ENCODE data around the gene PCIF1. TPM values are rescaled to one million over a fixed set of nuclear protein-coding genes. Genes with fewer than 3 reads are reported as not detected.

PCIF1 gene
- total RNA-seq, 1 donor from 2014 or later: 23.5 TPM

DNA sequence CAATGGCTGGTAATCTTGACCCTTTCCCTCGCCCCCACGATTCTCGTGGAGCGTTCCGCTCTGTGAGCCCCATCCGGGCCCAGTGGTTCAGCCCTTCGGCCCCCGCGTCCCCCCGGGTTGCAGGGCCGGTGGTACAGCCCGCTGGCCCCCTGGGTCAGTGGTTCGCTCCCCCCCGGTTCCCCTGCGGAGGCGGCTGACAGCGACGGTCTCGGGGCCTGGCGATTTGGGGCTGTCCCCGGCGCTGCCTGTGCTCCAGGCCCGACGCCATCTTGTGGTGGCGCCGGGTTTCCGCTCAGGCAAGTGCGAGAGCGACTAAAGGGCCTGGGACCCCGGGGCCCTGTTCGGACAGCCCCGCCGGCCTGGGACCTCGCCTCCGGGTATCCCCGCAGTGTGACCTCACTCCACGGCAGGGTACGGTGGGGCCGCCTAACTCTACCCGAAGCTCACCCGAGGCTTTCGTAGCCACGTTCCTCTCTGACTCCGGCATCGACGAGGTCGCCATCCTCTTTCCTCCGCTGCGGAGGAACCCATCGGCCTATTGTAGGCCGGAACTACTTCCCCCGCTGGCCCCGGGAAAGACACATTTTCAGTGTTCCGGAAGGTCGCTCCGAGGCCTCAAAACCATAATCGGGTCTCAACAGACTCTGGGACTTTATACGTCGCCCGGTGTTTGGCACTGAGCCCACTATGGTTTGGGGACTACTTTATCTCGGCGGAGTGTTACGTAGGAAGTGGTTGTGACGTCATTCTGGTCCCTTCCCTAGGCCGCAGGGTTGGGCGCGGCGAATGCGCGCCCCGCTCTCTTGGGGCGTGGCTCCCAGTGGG is 37.4 kb downstream of the PCIF1 start, which contains the start of gene ZNF335:
Gene ZNF335 (minus strand): TSS at position 529 of the 825 bp plus-strand sequence. CDS start 793 bp downstream, outside the sequence.
- Mint-ChIP-seq H3K4me1 (ENCODE audit: low read depth) (peaks cover 26% of the 10 kb centered on the region), H3K9me3 (ENCODE audit: low read depth) (no peaks in the 10 kb centered on the region), H3K36me3 (ENCODE audit: low read depth) (peaks cover 3% of the 10 kb centered on the region), H3K4me3 (ENCODE audit: unreplicated experiment) (peak within 1 kb of the TSS; percentile 80), H3K27me3 (ENCODE audit: low read depth) (peaks cover 9% of the 10 kb centered on the region), H3K27ac (ENCODE audit: unreplicated experiment) (peak within 1 kb of the TSS; percentile 100)
- peak; percentile 97 for DNase-seq (ENCODE audit: low spot score)
- TF ChIP-seq, protein P1, sequence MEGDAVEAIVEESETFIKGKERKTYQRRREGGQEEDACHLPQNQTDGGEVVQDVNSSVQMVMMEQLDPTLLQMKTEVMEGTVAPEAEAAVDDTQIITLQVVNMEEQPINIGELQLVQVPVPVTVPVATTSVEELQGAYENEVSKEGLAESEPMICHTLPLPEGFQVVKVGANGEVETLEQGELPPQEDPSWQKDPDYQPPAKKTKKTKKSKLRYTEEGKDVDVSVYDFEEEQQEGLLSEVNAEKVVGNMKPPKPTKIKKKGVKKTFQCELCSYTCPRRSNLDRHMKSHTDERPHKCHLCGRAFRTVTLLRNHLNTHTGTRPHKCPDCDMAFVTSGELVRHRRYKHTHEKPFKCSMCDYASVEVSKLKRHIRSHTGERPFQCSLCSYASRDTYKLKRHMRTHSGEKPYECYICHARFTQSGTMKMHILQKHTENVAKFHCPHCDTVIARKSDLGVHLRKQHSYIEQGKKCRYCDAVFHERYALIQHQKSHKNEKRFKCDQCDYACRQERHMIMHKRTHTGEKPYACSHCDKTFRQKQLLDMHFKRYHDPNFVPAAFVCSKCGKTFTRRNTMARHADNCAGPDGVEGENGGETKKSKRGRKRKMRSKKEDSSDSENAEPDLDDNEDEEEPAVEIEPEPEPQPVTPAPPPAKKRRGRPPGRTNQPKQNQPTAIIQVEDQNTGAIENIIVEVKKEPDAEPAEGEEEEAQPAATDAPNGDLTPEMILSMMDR (IDR thresholded peaks at IDR 0.05): peak; percentile 64

DNA sequence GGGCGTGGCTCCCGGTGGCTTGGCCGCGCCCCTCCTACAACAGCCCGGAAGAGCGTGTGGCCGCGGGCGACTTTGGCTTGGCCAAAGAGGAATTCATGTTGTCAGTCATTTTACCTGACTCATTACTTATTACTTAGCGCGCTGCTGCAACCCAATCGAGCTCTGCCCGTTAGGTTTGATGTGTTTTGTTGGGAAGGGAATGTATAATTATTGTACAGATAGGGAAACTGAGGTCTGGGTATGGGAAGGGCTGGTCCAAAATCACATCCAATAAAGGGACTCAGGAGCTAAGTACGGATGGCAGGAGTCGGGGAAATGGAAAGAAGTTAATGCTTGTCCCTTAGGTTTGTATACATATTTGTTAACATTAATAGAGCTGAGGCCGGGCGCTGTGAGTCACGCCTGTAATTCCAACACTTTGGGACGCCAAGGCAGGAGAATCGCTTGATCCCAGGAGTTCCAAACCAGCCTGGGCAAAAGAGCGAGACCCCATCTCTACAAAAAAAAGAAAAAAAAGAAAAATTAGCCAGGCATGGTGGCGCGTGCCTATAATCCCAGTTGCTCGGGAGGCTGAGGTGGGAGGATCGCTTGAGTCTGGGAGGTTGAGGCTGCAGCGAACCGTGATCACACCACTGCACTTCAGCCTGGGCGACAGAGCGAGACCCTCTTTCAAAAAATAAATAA is 38.2 kb downstream of the PCIF1 start:
- Mint-ChIP-seq H3K4me1 (ENCODE audit: low read depth) (peaks cover 26% of the 10 kb centered on the region), H3K36me3 (ENCODE audit: low read depth) (peaks cover 3% of the 10 kb centered on the region), H3K4me3 (ENCODE audit: unreplicated experiment) (peak overlapping the region; percentile 80), H3K9me3 (ENCODE audit: low read depth) (no peaks in the 10 kb centered on the region), H3K27me3 (ENCODE audit: low read depth) (peaks cover 11% of the 10 kb centered on the region), H3K27ac (ENCODE audit: unreplicated experiment) (peak overlapping the region; percentile 100)
- TF ChIP-seq, protein P1 (IDR thresholded peaks at IDR 0.05): no peak
- DNase-seq (ENCODE audit: low spot score): peak; percentile 38

DNA sequence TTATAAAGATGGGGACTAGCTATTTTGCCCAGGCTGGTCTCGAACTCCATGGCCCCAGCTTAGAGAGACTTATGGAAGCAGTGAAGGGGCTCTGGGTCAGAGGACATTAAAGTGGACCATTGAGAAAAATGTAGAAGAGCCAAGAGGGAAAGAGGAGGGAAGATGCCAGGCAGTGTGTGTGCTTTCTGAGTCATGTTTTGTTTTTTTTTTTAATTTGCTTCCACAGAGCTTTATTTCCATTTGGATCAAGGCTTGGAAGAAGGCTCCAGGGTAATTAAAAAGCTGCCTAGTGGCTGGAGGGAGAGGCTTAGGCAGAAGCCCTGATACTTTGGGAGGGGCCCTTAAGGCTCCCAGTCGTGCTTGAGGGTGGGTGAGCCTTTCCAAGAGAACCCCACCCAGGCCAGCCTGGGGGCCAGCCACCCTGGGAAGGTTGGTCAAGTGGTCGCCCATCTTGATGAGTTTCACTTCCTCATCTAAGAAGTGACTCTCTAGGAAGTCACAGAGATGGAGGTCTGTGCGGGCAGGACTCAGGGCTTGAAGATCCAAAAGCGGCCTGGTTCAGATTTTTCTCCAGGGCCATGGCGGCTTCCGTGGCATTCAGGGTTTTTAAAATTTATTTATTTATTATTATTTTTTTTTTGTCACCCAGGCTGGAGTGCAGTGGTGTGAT is 40.5 kb downstream of the PCIF1 start:
- DNase-seq (ENCODE audit: low spot score): peak; percentile 63
- Mint-ChIP-seq H3K4me1 (ENCODE audit: low read depth) (peaks cover 16% of the 10 kb centered on the region), H3K27ac (ENCODE audit: unreplicated experiment) (no peak overlapping the region), H3K9me3 (ENCODE audit: low read depth) (no peaks in the 10 kb centered on the region), H3K36me3 (ENCODE audit: low read depth) (peaks cover 2% of the 10 kb centered on the region), H3K27me3 (ENCODE audit: low read depth) (peaks cover 20% of the 10 kb centered on the region), H3K4me3 (ENCODE audit: unreplicated experiment) (no peak overlapping the region)
- TF ChIP-seq, protein P1 (IDR thresholded peaks at IDR 0.05): no peak

DNA sequence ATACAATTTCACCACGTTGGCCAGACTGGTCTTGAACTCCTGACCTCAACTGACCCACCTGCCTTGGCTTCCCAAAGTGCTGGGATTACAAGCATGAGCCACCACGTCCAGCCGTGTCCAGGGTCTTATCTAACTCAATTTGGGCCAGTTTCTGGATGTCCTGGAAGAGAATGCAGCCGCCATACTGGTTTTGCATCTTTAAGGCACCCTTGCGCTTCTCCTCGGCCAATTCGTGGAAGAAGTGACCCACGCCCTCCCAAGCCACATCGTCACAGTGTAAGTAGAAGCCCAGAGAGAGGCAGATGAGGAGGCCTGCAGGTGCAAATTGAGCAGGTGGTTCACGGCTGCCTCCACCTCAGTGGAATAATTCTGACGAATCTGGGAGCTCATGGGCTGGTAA is 41.2 kb downstream of the PCIF1 start:
- Mint-ChIP-seq H3K4me3 (ENCODE audit: unreplicated experiment) (no peak overlapping the region), H3K27me3 (ENCODE audit: low read depth) (peaks cover 20% of the 10 kb centered on the region), H3K9me3 (ENCODE audit: low read depth) (no peaks in the 10 kb centered on the region), H3K27ac (ENCODE audit: unreplicated experiment) (no peak overlapping the region), H3K36me3 (ENCODE audit: low read depth) (peaks cover 2% of the 10 kb centered on the region), H3K4me1 (ENCODE audit: low read depth) (peaks cover 10% of the 10 kb centered on the region)
- DNase-seq (ENCODE audit: low spot score): peak; percentile 57
- TF ChIP-seq, protein P1 (IDR thresholded peaks at IDR 0.05): no peak

DNA sequence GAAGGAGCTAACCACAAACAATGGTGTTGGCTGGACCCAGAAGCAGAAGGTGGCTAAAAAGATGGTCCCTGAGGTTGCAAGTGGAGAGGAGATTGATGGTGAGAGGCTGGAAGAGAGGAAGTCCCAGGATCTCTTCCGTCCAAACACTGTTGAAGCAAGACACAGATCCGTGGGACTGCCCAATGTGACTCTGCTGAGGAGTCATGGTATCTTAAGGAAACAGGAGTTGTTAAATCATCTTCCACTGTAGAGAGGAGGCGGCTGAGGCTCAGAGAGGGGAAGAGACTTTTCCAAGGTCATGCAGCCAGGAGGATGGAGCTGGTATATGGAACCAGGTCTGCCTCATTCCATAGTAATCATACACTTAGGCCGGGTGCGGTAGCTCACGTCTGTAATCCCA is 41.6 kb downstream of the PCIF1 start:
- H3K9me3 Mint-ChIP-seq (ENCODE audit: low read depth): no peaks in the 10 kb centered on the region
- TF ChIP-seq, protein P1 (IDR thresholded peaks at IDR 0.05): no peak

More for the DNA sequence above, 41.6 kb downstream of the PCIF1 start:
- no peak overlapping the region for H3K27ac Mint-ChIP-seq (ENCODE audit: unreplicated experiment)
- peaks cover 7% of the 10 kb centered on the region for H3K4me1 Mint-ChIP-seq (ENCODE audit: low read depth)
- H3K27me3 Mint-ChIP-seq (ENCODE audit: low read depth): peaks cover 20% of the 10 kb centered on the region
- peak; percentile 10 for DNase-seq (ENCODE audit: low spot score)
- H3K36me3 Mint-ChIP-seq (ENCODE audit: low read depth): peaks cover 2% of the 10 kb centered on the region
- no peak overlapping the region for H3K4me3 Mint-ChIP-seq (ENCODE audit: unreplicated experiment)

All from chondrocyte (in vitro differentiated cells).